ENCODE measurements around the gene GAS7. TPM values are rescaled to one million over a fixed set of nuclear protein-coding genes. Genes with fewer than 3 reads are reported as not detected.

GAS7 gene
- total RNA-seq, 1 donor from 2014 or later: 8.5 TPM

GRCh38 chr17:9878356-9878755, 320.1 kb downstream of the GAS7 start:
- no peaks in the 10 kb centered on the region for H3K27me3 Mint-ChIP-seq (ENCODE audit: low read depth, unreplicated experiment)
- Histone ChIP-seq H3K4me1 (ENCODE audit: insufficient read depth, low read length) (peaks cover 7% of the 10 kb centered on the region), H4K20me1 (ENCODE audit: insufficient read depth, low read length) (no peaks in the 10 kb centered on the region), H3K9ac (ENCODE audit: low read length) (no peak overlapping the region), H3K27ac (ENCODE audit: low read depth, low read length) (no peak overlapping the region), H3K79me2 (ENCODE audit: insufficient read depth, low read length) (no peaks in the 10 kb centered on the region), H3K9me3 (ENCODE audit: insufficient read depth, low read depth, low read length) (peaks cover 3% of the 10 kb centered on the region), H2AFZ (ENCODE audit: low read depth, low read length) (no peak overlapping the region), H3K36me3 (ENCODE audit: insufficient read depth, low read length) (no peaks in the 10 kb centered on the region), H3K4me3 (ENCODE audit: insufficient read depth, low read depth, low read length) (no peak overlapping the region), H3K4me2 (ENCODE audit: low read length) (no peak overlapping the region), H3K27me3 (ENCODE audit: insufficient read depth, low read length) (no peaks in the 10 kb centered on the region)
- H3K9me3 Mint-ChIP-seq (ENCODE audit: unreplicated experiment): peaks cover 11% of the 10 kb centered on the region
- DNase-seq (ENCODE audit: low read depth): no peak
- TF ChIP-seq CTCF (IDR thresholded peaks at IDR 0.05; ENCODE audit: insufficient read depth, low read depth, low read length) (no peak), EZH2 (IDR thresholded peaks at IDR 0.05; ENCODE audit: insufficient read depth, low read length) (no peak)
- no peak overlapping the region for H3K4me3 Mint-ChIP-seq (ENCODE audit: unreplicated experiment)
- H3K4me1 Mint-ChIP-seq (ENCODE audit: low read depth, unreplicated experiment): peaks cover 17% of the 10 kb centered on the region
- H3K36me3 Mint-ChIP-seq (ENCODE audit: low read depth, unreplicated experiment): no peaks in the 10 kb centered on the region
- no peak for FAIRE-seq
- no peak overlapping the region for H3K27ac Mint-ChIP-seq (ENCODE audit: unreplicated experiment)

DNA sequence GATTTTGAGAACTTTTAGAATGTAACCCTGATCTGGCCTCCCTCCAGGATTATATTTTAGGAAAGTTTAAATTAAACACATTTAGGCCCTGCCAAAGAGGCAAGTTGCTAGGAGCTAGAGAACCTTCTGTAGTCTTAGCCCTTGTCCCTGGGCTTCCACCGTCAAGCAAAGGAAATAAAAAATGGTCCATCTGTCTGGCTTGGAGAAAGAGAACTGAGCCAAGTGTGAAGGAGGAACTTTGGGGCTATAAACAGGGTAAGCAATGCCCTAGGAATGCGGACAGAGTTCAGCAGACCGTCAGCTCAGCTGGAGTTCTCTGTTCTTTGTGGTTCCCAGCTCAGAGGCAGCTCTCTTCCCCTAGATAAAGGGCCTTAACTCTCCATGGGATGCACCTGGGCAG, 323.0 kb downstream of the GAS7 start:
- Mint-ChIP-seq H3K27me3 (ENCODE audit: low read depth, unreplicated experiment) (peaks cover 7% of the 10 kb centered on the region), H3K36me3 (ENCODE audit: low read depth, unreplicated experiment) (no peaks in the 10 kb centered on the region), H3K4me1 (ENCODE audit: low read depth, unreplicated experiment) (peaks cover 14% of the 10 kb centered on the region), H3K9me3 (ENCODE audit: unreplicated experiment) (no peaks in the 10 kb centered on the region), H3K4me3 (ENCODE audit: unreplicated experiment) (no peak overlapping the region), H3K27ac (ENCODE audit: unreplicated experiment) (no peak overlapping the region)
- DNase-seq (ENCODE audit: low read depth): peak; percentile 89
- Histone ChIP-seq H3K9me3 (ENCODE audit: insufficient read depth, low read depth, low read length) (no peaks in the 10 kb centered on the region), H3K27me3 (ENCODE audit: insufficient read depth, low read length) (no peaks in the 10 kb centered on the region), H3K27ac (ENCODE audit: low read depth, low read length) (no peak overlapping the region), H3K79me2 (ENCODE audit: insufficient read depth, low read length) (no peaks in the 10 kb centered on the region), H3K36me3 (ENCODE audit: insufficient read depth, low read length) (no peaks in the 10 kb centered on the region), H2AFZ (ENCODE audit: low read depth, low read length) (no peak overlapping the region), H3K4me1 (ENCODE audit: insufficient read depth, low read length) (peaks cover 4% of the 10 kb centered on the region), H4K20me1 (ENCODE audit: insufficient read depth, low read length) (no peaks in the 10 kb centered on the region), H3K4me2 (ENCODE audit: low read length) (no peak overlapping the region), H3K9ac (ENCODE audit: low read length) (no peak overlapping the region), H3K4me3 (ENCODE audit: insufficient read depth, low read depth, low read length) (no peak overlapping the region)
- no peak for TF ChIP-seq EZH2 (IDR thresholded peaks at IDR 0.05; ENCODE audit: insufficient read depth, low read length)
- no peak for TF ChIP-seq CTCF (IDR thresholded peaks at IDR 0.05; ENCODE audit: insufficient read depth, low read depth, low read length)
- peak; percentile 45 for FAIRE-seq

- peaks cover 13% of the 10 kb centered on the region for H3K4me1 Mint-ChIP-seq (ENCODE audit: low read depth, unreplicated experiment)
- Histone ChIP-seq H3K4me3 (ENCODE audit: insufficient read depth, low read depth, low read length) (no peak overlapping the region), H4K20me1 (ENCODE audit: insufficient read depth, low read length) (no peaks in the 10 kb centered on the region), H3K9me3 (ENCODE audit: insufficient read depth, low read depth, low read length) (no peaks in the 10 kb centered on the region), H3K9ac (ENCODE audit: low read length) (no peak overlapping the region), H3K27ac (ENCODE audit: low read depth, low read length) (no peak overlapping the region), H3K4me2 (ENCODE audit: low read length) (no peak overlapping the region), H3K4me1 (ENCODE audit: insufficient read depth, low read length) (peaks cover 3% of the 10 kb centered on the region), H3K36me3 (ENCODE audit: insufficient read depth, low read length) (no peaks in the 10 kb centered on the region), H3K79me2 (ENCODE audit: insufficient read depth, low read length) (no peaks in the 10 kb centered on the region), H2AFZ (ENCODE audit: low read depth, low read length) (no peak overlapping the region), H3K27me3 (ENCODE audit: insufficient read depth, low read length) (no peaks in the 10 kb centered on the region)
- DNase-seq (ENCODE audit: low read depth): no peak
- H3K27ac Mint-ChIP-seq (ENCODE audit: unreplicated experiment): no peak overlapping the region
- no peaks in the 10 kb centered on the region for H3K36me3 Mint-ChIP-seq (ENCODE audit: low read depth, unreplicated experiment)
- H3K27me3 Mint-ChIP-seq (ENCODE audit: low read depth, unreplicated experiment): peaks cover 7% of the 10 kb centered on the region
- FAIRE-seq: no peak
- H3K9me3 Mint-ChIP-seq (ENCODE audit: unreplicated experiment): no peaks in the 10 kb centered on the region
- no peak overlapping the region for H3K4me3 Mint-ChIP-seq (ENCODE audit: unreplicated experiment)
- TF ChIP-seq EZH2 (IDR thresholded peaks at IDR 0.05; ENCODE audit: insufficient read depth, low read length): no peak
- TF ChIP-seq CTCF (IDR thresholded peaks at IDR 0.05; ENCODE audit: insufficient read depth, low read depth, low read length): no peak
Measured at GRCh38 chr17:9874722-9875121, 323.7 kb downstream of the GAS7 start.
